Liver (tissue), 9 donors: ENCODE results near the gene TAMALIN. TPM values are rescaled to one million over a fixed set of nuclear protein-coding genes. Genes with fewer than 3 reads are reported as not detected.

Source experiments
- DNase-seq: peaks from one replicate; pipeline ENCODE4 v3.0.0-alpha.2; 2017; ENCODE audit warnings: low spot score
- H3K27ac ChIP-seq, 2 donors: one replicate each; pipeline ENCODE4 v1.7.0; 2013; ENCODE audit warnings: inconsistent platforms in 2 of 2, low read length in 2 of 2, control low read depth in 1 of 2, low read depth in 1 of 2, mild to moderate bottlenecking in 1 of 2
- H3K27me3 ChIP-seq, 4 donors: one replicate each; pipeline versions ENCODE4 v1.6.1 to v1.7.0; 2013; ENCODE audit warnings: low read length in 3 of 4, inconsistent platforms in 1 of 4, mild to moderate bottlenecking in 1 of 4, moderate library complexity in 1 of 4; ENCODE audit not compliant: control insufficient read depth in 4 of 4, insufficient read depth in 4 of 4
- H3K36me3 ChIP-seq, 4 donors: one replicate each; pipeline versions ENCODE4 v1.6.1 to v1.7.0; 2013; ENCODE audit warnings: low read length in 3 of 4, mild to moderate bottlenecking in 3 of 4, low read depth in 1 of 4, moderate library complexity in 1 of 4; ENCODE audit not compliant: control insufficient read depth in 4 of 4, insufficient read depth in 3 of 4
- H3K4me1 ChIP-seq, 4 donors: one replicate each; pipeline versions ENCODE4 v1.6.1 to v1.7.0; 2013; ENCODE audit warnings: low read length in 3 of 4, mild to moderate bottlenecking in 3 of 4, moderate library complexity in 1 of 4; ENCODE audit not compliant: control insufficient read depth in 4 of 4, insufficient read depth in 4 of 4
- H3K4me3 ChIP-seq, 3 donors: one replicate each; pipeline versions ENCODE4 v1.6.1 to v1.7.0; 2013; ENCODE audit warnings: low read length in 3 of 3, control low read depth in 1 of 3, low read depth in 1 of 3, mild to moderate bottlenecking in 1 of 3
- H3K9ac ChIP-seq, 2 donors: one replicate each; pipeline ENCODE4 v1.7.0; 2013; ENCODE audit warnings: low read length in 2 of 2, mild to moderate bottlenecking in 2 of 2, moderate library complexity in 2 of 2, control low read depth in 1 of 2, low read depth in 1 of 2
- H3K9me3 ChIP-seq, 4 donors: one replicate each; pipeline versions ENCODE4 v1.6.1 to v1.7.0; 2013; ENCODE audit warnings: low read length in 3 of 4; ENCODE audit not compliant: control insufficient read depth in 4 of 4
- ATF3 ChIP-seq: IDR thresholded peaks from 2 replicates; pipeline ENCODE4 v1.6.1; 2016; ENCODE audit warnings: antibody characterized with exemption
- CTCF ChIP-seq: fragments of 150-350 bp; IDR thresholded peaks from 2 replicates; pipeline ENCODE4 v1.5.1; 2017; ENCODE audit warnings: improper control_type of control experiment, low read depth, low read length; ENCODE audit not compliant: missing input control
- EGR1 ChIP-seq, 2 donors: IDR thresholded peaks; 2 replicates each; pipeline ENCODE4 v1.6.1; 2016 to 2018; ENCODE audit warnings: antibody characterized with exemption in 2 of 2, low read depth in 2 of 2
- FOXA1 ChIP-seq: IDR thresholded peaks from 2 replicates; pipeline ENCODE4 v1.6.1; 2016; ENCODE audit warnings: antibody characterized with exemption
- FOXA2 ChIP-seq: IDR thresholded peaks from 2 replicates; pipeline ENCODE4 v1.6.1; 2016; ENCODE audit warnings: antibody characterized with exemption
- GABPA ChIP-seq, 2 donors: IDR thresholded peaks in 1 of 2; conservative IDR thresholded peaks in 1 of 2; 2 replicates each; pipeline ENCODE4 v1.6.1; 2016; ENCODE audit warnings: antibody characterized with exemption in 2 of 2, mild to moderate bottlenecking in 1 of 2, moderate library complexity in 1 of 2
- HNF4A ChIP-seq, 2 donors: conservative IDR thresholded peaks; 2 replicates each; pipeline ENCODE4 v1.6.1; 2016; ENCODE audit warnings: antibody characterized with exemption in 2 of 2, mild to moderate bottlenecking in 2 of 2
- HNF4G ChIP-seq: IDR thresholded peaks from 2 replicates; pipeline ENCODE4 v1.6.1; 2016; ENCODE audit warnings: antibody characterized with exemption
- JUND ChIP-seq, 2 donors: IDR thresholded peaks; 2 replicates each; pipeline ENCODE4 v1.6.1; 2016; ENCODE audit warnings: antibody characterized with exemption in 2 of 2
- MAX ChIP-seq: IDR thresholded peaks from 2 replicates; pipeline ENCODE4 v1.6.1; 2016; ENCODE audit warnings: antibody characterized with exemption
- NR2F2 ChIP-seq: IDR thresholded peaks from 2 replicates; pipeline ENCODE4 v1.6.1; 2016; ENCODE audit warnings: antibody characterized with exemption
- RAD21 ChIP-seq, 2 donors: IDR thresholded peaks; 2 replicates each; pipeline ENCODE4 v1.6.1; 2016; ENCODE audit warnings: antibody characterized with exemption in 2 of 2, mild to moderate bottlenecking in 2 of 2
- REST ChIP-seq: IDR thresholded peaks from 2 replicates; pipeline ENCODE4 v1.6.1; 2016; ENCODE audit warnings: antibody characterized with exemption, mild to moderate bottlenecking
- RXRA ChIP-seq, 2 donors: IDR thresholded peaks; 2 replicates each; pipeline ENCODE4 v1.6.1; 2017 to 2018; ENCODE audit warnings: antibody characterized with exemption in 2 of 2, mild to moderate bottlenecking in 1 of 2
- SP1 ChIP-seq: IDR thresholded peaks from 2 replicates; pipeline ENCODE4 v1.6.1; 2018; ENCODE audit warnings: antibody characterized with exemption, mild to moderate bottlenecking
- TAF1 ChIP-seq: conservative IDR thresholded peaks from 2 replicates; pipeline ENCODE4 v1.6.1; 2016; ENCODE audit warnings: antibody characterized with exemption, mild to moderate bottlenecking
- YY1 ChIP-seq: IDR thresholded peaks from 2 replicates; pipeline ENCODE4 v1.6.1; 2016; ENCODE audit warnings: antibody characterized with exemption, mild to moderate bottlenecking
- ZBTB33 ChIP-seq: IDR thresholded peaks from 2 replicates; pipeline ENCODE4 v1.6.1; 2016; ENCODE audit warnings: antibody characterized with exemption
- WGBS: extraction: QIAGEN DNeasy Blood & Tissue Kit; methylation state at CpG from one replicate; pipeline ENCODE4 v1.1.7; 2013; 5-methylcytosine and 5-hydroxymethylcytosine counted together
- polyA plus RNA-seq, 2 donors: library from polyadenylated mRNA; stranded (reverse) in 1 of 2; unstranded in 1 of 2; fragments of 200-250 nt in 1 of 2; fragments of >200 nt in 1 of 2; fragmentation: Nextera tagmentation in 1 of 2; extraction: Ambion mirVana in 1 of 2; gene quantifications; one replicate each; pipeline versions ENCODE4 v1.2.1 to v1.2.3, GENCODE V29; 2013 to 2015
- total RNA-seq, 2 donors: library from RNA; depleted of rRNA; stranded (reverse); fragments of >200 nt; gene quantifications; one replicate each; pipeline ENCODE4 v1.2.3, GENCODE V29; 2014
- donor health status: healthy.
- donor health status: healthy.
- donor health status: healthy.
- donor health status: healthy.
- donor health status: healthy.

Gene TAMALIN
- total and polyA plus RNA-seq, 4 donors: 1.1 to 9.9 (median 2.5) TPM

- peaks cover 6 to 12% (median 8%) of the 10 kb centered on the region in 4 donors for H3K4me1 ChIP-seq
- H3K9me3 ChIP-seq: no peaks in the 10 kb centered on the region
- H3K27ac ChIP-seq: peak overlapping the region; percentile 79 to 84
- peaks cover 0 to 3% (median 0%) of the 10 kb centered on the region in 4 donors for H3K27me3 ChIP-seq
- H3K4me3 ChIP-seq: peak overlapping the region in 2 of 3 donors; percentile 28 to 53
- WGBS: 67% methylated on average over 5 of the region's 5 CpGs
- TF ChIP-seq YY1: no peak
- TF ChIP-seq SP1: peak; percentile 0
- H3K9ac ChIP-seq: peak overlapping the region in 1 of 2 donors; percentile 28
- DNase-seq: no peak
- H3K36me3 ChIP-seq: no peaks in the 10 kb centered on the region
These were observed 1.3 kb downstream of the TAMALIN start for GRCh38 chr12:52007982-52008510.

- no peak for DNase-seq
- H3K4me3 ChIP-seq: no peak overlapping the region
- TF ChIP-seq GABPA (IDR thresholded peaks at IDR 0.05 in 1 of 2, conservative IDR thresholded peaks at IDR 0.05 in 1 of 2) (no peak), HNF4A (conservative IDR thresholded peaks at IDR 0.05) (no peak), NR2F2 (no peak), SP1 (no peak), FOXA2 (no peak), JUND (IDR thresholded peaks at IDR 0.05) (no peak), HNF4G (no peak), RAD21 (IDR thresholded peaks at IDR 0.05) (no peak), REST (no peak), EGR1 (IDR thresholded peaks at IDR 0.05; ENCODE audit: low read depth in 2 of 2) (no peak), ATF3 (no peak), TAF1 (no peak), FOXA1 (no peak), RXRA (IDR thresholded peaks at IDR 0.05) (no peak), MAX (no peak), CTCF (no peak), YY1 (no peak), ZBTB33 (no peak)
These were observed 2.5 kb downstream of the TAMALIN start for GRCh38 chr12:52009081-52009751.

More at GRCh38 chr12:52009081-52009751, 2.5 kb downstream of the TAMALIN start:
- H3K9ac ChIP-seq: no peak overlapping the region
- H3K27ac ChIP-seq: peak overlapping the region; percentile 44 to 66
- H3K36me3 ChIP-seq: no peaks in the 10 kb centered on the region
- H3K27me3 ChIP-seq: peaks cover 0 to 3% (median 0%) of the 10 kb centered on the region in 4 donors
- WGBS: 86% methylated on average over 10 of the region's 10 CpGs
- no peaks in the 10 kb centered on the region for H3K9me3 ChIP-seq
- H3K4me1 ChIP-seq: peaks cover 6 to 12% (median 8%) of the 10 kb centered on the region in 4 donors
